Activated naive CD4-positive, alpha-beta T cell treated with anti-CD3 and anti-CD28 coated beads, Interleukin-2, amount 50 U/mL, for 16 hours (primary cell): ENCODE data around the gene BMPR2.
"Not testable (repeated sequence)": the region's sequence is repeated elsewhere in the genome, so short reads cannot be mapped to it uniquely, and the experiment has no call there.

Source experiments
- DNase-seq: peaks from one replicate; pipeline ENCODE4 v3.0.0-alpha.2; 2020

The BMPR2 gene

GRCh38 chr2:202455114-202455513 is 79.0 kb downstream of the BMPR2 start:
- no peak for DNase-seq

GRCh38 chr2:202460119-202460518 is 84.0 kb downstream of the BMPR2 start:
- no peak for DNase-seq

GRCh38 chr2:202479090-202479489 is 103.0 kb downstream of the BMPR2 start:
- no peak for DNase-seq

- no peak for DNase-seq
These were observed 103.5 kb downstream of the BMPR2 start for GRCh38 chr2:202479610-202480009.

GRCh38 chr2:202486351-202486750 is 110.2 kb downstream of the BMPR2 start:
- DNase-seq: no peak

GRCh38 chr2:202488671-202489070 is 112.5 kb downstream of the BMPR2 start:
- no peak for DNase-seq

- DNase-seq: no peak
These were observed 114.4 kb downstream of the BMPR2 start for GRCh38 chr2:202490479-202490878.

GRCh38 chr2:202491514-202491913 is 115.4 kb downstream of the BMPR2 start:
- DNase-seq: no peak

GRCh38 chr2:202494300-202495229 is 118.4 kb downstream of the BMPR2 start:
- no peak for DNase-seq

- no peak for DNase-seq
These were observed 119.1 kb downstream of the BMPR2 start for GRCh38 chr2:202495230-202495604.

- DNase-seq: not testable (repeated sequence)
These were observed 120.8 kb downstream of the BMPR2 start for GRCh38 chr2:202496835-202497472.

GRCh38 chr2:202497473-202497866 is 121.3 kb downstream of the BMPR2 start:
- not testable (repeated sequence) for DNase-seq

GRCh38 chr2:202499841-202500240 is 123.7 kb downstream of the BMPR2 start:
- not testable (repeated sequence) for DNase-seq

- DNase-seq: not testable (repeated sequence)
These were observed 127.1 kb downstream of the BMPR2 start for GRCh38 chr2:202503276-202503675.

GRCh38 chr2:202508686-202509085 is 132.6 kb downstream of the BMPR2 start:
- DNase-seq: no peak

- DNase-seq: no peak
These were observed 134.8 kb downstream of the BMPR2 start for GRCh38 chr2:202510911-202511310.

- DNase-seq: no peak
These were observed 136.0 kb downstream of the BMPR2 start for GRCh38 chr2:202512176-202512575.

- DNase-seq: no peak
These were observed 138.6 kb downstream of the BMPR2 start for GRCh38 chr2:202514732-202515131.

- DNase-seq: no peak
These were observed 143.3 kb downstream of the BMPR2 start for GRCh38 chr2:202519453-202519852.

- DNase-seq: no peak
These were observed 145.3 kb downstream of the BMPR2 start for GRCh38 chr2:202521470-202521869.

- DNase-seq: no peak
These were observed 153.3 kb downstream of the BMPR2 start for GRCh38 chr2:202529389-202529788.

- no peak for DNase-seq
These were observed 153.9 kb downstream of the BMPR2 start for GRCh38 chr2:202530038-202530437.

GRCh38 chr2:202535290-202535689 is 159.2 kb downstream of the BMPR2 start:
- DNase-seq: not testable (repeated sequence)

GRCh38 chr2:202541137-202541536 is 165.0 kb downstream of the BMPR2 start:
- DNase-seq: no peak
